Transverse colon (tissue), 4 donors: ENCODE data around the gene KAT8.
"Not testable (repeated sequence)": the region's sequence is repeated elsewhere in the genome, so short reads cannot be mapped to it uniquely, and the experiment has no call there.

Source experiments
- EP300 ChIP-seq: sonication (generic); formaldehyde crosslinking; IDR thresholded peaks from one replicate; pipeline ENCODE4 v1.6.1; 2017; ENCODE audit warnings: antibody characterized with exemption, low read depth
- POLR2A ChIP-seq: fragments of 450-650 bp; IDR thresholded peaks from one replicate; pipeline ENCODE4 v1.6.1; 2016; ENCODE audit warnings: antibody characterized with exemption, mild to moderate bottlenecking, moderate library complexity
- POLR2AphosphoS5 ChIP-seq, 3 donors: sonication (generic); formaldehyde crosslinking; IDR thresholded peaks; one replicate each; pipeline ENCODE4 v1.6.1; 2016; ENCODE audit warnings: antibody characterized with exemption in 3 of 3
- TF ChIP-seq, protein P1 (sequence below), 5 experiments: fragments of 200-600 bp in 3 of 5; fragments of 450-650 bp in 2 of 5; sonication (generic) in 3 of 5; IDR thresholded peaks; 1 replicate in 2 of 5; 2 replicates in 3 of 5; pipeline ENCODE4 v1.5.1; 2016 to 2017; ENCODE audit warnings: antibody characterized with exemption in 5 of 5, inconsistent platforms in 3 of 5, mild to moderate bottlenecking in 2 of 5, moderate library complexity in 1 of 5

DNA sequence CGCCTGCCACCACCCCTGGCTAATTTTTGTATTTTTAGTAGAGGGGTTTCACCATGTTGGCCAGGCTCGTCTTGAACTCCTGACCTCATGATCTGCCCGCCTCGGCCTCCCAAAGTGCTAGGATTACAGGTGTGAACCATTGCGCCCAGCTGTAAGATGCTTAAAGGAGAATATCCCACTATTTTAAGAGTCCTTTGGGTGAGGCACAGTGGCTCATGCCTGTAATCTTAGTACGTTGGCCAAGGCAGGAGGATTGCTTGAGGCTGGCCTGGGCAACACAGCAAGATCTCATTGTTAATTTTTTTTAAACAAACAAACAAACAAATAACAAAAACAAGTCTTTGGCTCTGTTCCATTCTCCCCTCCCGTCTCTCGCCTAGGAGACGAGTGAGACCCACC is 23.6 kb downstream of the KAT8 start:
- TF ChIP-seq, protein P1, sequence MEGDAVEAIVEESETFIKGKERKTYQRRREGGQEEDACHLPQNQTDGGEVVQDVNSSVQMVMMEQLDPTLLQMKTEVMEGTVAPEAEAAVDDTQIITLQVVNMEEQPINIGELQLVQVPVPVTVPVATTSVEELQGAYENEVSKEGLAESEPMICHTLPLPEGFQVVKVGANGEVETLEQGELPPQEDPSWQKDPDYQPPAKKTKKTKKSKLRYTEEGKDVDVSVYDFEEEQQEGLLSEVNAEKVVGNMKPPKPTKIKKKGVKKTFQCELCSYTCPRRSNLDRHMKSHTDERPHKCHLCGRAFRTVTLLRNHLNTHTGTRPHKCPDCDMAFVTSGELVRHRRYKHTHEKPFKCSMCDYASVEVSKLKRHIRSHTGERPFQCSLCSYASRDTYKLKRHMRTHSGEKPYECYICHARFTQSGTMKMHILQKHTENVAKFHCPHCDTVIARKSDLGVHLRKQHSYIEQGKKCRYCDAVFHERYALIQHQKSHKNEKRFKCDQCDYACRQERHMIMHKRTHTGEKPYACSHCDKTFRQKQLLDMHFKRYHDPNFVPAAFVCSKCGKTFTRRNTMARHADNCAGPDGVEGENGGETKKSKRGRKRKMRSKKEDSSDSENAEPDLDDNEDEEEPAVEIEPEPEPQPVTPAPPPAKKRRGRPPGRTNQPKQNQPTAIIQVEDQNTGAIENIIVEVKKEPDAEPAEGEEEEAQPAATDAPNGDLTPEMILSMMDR (IDR thresholded peaks at IDR 0.05) = not testable (repeated sequence)
- not testable (repeated sequence) for TF ChIP-seq POLR2A; EP300; POLR2AphosphoS5 (IDR thresholded peaks at IDR 0.05)
